Fibroblast of lung (primary cell): ENCODE results near the gene ZBTB45. TPM values are rescaled to one million over a fixed set of nuclear protein-coding genes. Genes with fewer than 3 reads are reported as not detected.

ENCODE experiments used
- DNase-seq, 2 donors: peaks; one replicate each; pipeline versions ENCODE4 v3.0.0 to v3.0.0-alpha.2; 2010; ENCODE audit warnings: low read depth in 2 of 2
- H2AFZ ChIP-seq: 2 replicates; pipeline ENCODE4 v1.5.1; 2012; ENCODE audit warnings: low read length, control low read depth, inconsistent platforms
- H3K27ac ChIP-seq: 2 replicates; pipeline ENCODE4 v1.5.1; 2011; ENCODE audit warnings: low read length, control low read depth; ENCODE audit not compliant: insufficient read depth
- H3K27me3 ChIP-seq: 2 replicates; pipeline ENCODE4 v1.5.1; 2011; ENCODE audit warnings: mild to moderate bottlenecking, low read length; ENCODE audit not compliant: control insufficient read depth, insufficient read depth
- H3K36me3 ChIP-seq: 2 replicates; pipeline ENCODE4 v1.5.1; 2011; ENCODE audit warnings: low read length; ENCODE audit not compliant: control insufficient read depth, insufficient read depth
- H3K4me1 ChIP-seq: 2 replicates; pipeline ENCODE4 v1.5.1; 2011; ENCODE audit warnings: low read length; ENCODE audit not compliant: control insufficient read depth, insufficient read depth; ENCODE audit errors: extremely low read depth
- H3K4me2 ChIP-seq: 2 replicates; pipeline ENCODE4 v1.5.1; 2011; ENCODE audit warnings: low read length, control low read depth; ENCODE audit not compliant: insufficient read depth; ENCODE audit errors: extremely low read depth
- H3K4me3 ChIP-seq, 4 experiments: fragments of 200-600 bp in 1 of 4; sonication (generic) in 1 of 4; replicated peaks in 1 of 4; 2 replicates each; pipeline ENCODE4 v1.5.1; 2011 to 2016; ENCODE audit warnings: low read length in 4 of 4, low read depth in 3 of 4, mild to moderate bottlenecking in 3 of 4, control low read depth in 2 of 4, inconsistent platforms in 1 of 4, mixed read lengths in 1 of 4; ENCODE audit not compliant: insufficient read depth in 1 of 4; ENCODE audit errors: control extremely low read depth in 1 of 4
- H3K79me2 ChIP-seq: 2 replicates; pipeline ENCODE4 v1.5.1; 2012; ENCODE audit warnings: mild to moderate bottlenecking, low read length, inconsistent platforms; ENCODE audit not compliant: control insufficient read depth, insufficient read depth
- H3K9ac ChIP-seq: 2 replicates; pipeline ENCODE4 v1.5.1; 2011; ENCODE audit warnings: mild to moderate bottlenecking, low read length, control low read depth; ENCODE audit not compliant: insufficient read depth
- H3K9me3 ChIP-seq: 2 replicates; pipeline ENCODE4 v1.5.1; 2012; ENCODE audit warnings: low read depth, low read length; ENCODE audit not compliant: control insufficient read depth, insufficient read depth
- H4K20me1 ChIP-seq: 2 replicates; pipeline ENCODE4 v1.5.1; 2011; ENCODE audit warnings: low read length; ENCODE audit not compliant: control insufficient read depth, insufficient read depth; ENCODE audit errors: extremely low read depth
- EZH2 ChIP-seq: IDR thresholded peaks from 2 replicates; pipeline ENCODE4 v1.5.1; 2012; ENCODE audit warnings: low read length, control low read depth, mild to moderate bottlenecking; ENCODE audit errors: missing control alignments
- polyA plus RNA-seq, 2 donors: library from polyadenylated mRNA; depleted of rRNA in 1 of 2; stranded (reverse) in 1 of 2; unstranded in 1 of 2; fragments of >200 nt; gene quantifications; 2 replicates each; pipeline ENCODE4 v1.2.1, GENCODE V29; 2011 to 2012; ENCODE audit warnings: missing spikeins in 1 of 2
- total RNA-seq: library from RNA; depleted of rRNA; stranded (reverse); fragments of >200 nt; gene quantifications from 2 replicates; pipeline ENCODE4 v1.2.1, GENCODE V29; 2014
- TF ChIP-seq, protein P1 (sequence below), 2 donors: IDR thresholded peaks in 1 of 2; conservative IDR thresholded peaks in 1 of 2; 1 replicate in 1 of 2; 2 replicates in 1 of 2; pipeline ENCODE4 v1.5.1; 2011 to 2012; ENCODE audit warnings: low read length in 2 of 2, control low read depth in 1 of 2, inconsistent platforms in 1 of 2, low read depth in 1 of 2, mild to moderate bottlenecking in 1 of 2

The ZBTB45 gene
- total and polyA plus RNA-seq, 2 donors (not counting 1 experiment from before 2014, with no cell fraction given), result 3.1 to 5.9 TPM

DNA sequence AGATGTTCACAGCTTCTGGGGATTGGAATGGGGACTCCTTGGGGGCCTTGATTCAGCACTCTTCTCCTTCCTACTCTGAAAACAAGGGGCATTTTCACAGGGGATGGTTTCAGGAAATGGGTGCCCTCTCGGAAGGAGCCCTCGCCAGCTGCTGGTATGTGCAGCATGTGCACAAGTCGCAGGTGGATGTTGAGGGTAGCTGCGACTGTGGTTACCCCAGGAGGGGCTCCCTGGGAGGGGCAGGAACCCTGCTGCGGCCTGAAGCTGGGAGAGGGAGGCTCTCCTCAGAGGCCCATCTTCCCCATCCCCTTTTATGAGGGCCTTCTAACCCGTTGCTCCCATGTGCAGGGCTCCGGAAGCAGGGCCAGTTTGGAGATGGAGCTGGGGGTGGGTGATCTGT, 37.2 kb downstream of the ZBTB45 start:
- no peak overlapping the region for H3K9ac ChIP-seq
- H3K27me3 ChIP-seq, result no peaks in the 10 kb centered on the region
- TF ChIP-seq, protein P1, sequence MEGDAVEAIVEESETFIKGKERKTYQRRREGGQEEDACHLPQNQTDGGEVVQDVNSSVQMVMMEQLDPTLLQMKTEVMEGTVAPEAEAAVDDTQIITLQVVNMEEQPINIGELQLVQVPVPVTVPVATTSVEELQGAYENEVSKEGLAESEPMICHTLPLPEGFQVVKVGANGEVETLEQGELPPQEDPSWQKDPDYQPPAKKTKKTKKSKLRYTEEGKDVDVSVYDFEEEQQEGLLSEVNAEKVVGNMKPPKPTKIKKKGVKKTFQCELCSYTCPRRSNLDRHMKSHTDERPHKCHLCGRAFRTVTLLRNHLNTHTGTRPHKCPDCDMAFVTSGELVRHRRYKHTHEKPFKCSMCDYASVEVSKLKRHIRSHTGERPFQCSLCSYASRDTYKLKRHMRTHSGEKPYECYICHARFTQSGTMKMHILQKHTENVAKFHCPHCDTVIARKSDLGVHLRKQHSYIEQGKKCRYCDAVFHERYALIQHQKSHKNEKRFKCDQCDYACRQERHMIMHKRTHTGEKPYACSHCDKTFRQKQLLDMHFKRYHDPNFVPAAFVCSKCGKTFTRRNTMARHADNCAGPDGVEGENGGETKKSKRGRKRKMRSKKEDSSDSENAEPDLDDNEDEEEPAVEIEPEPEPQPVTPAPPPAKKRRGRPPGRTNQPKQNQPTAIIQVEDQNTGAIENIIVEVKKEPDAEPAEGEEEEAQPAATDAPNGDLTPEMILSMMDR (conservative IDR thresholded peaks at IDR 0.05 in 1 of 2, IDR thresholded peaks at IDR 0.05 in 1 of 2; ENCODE audit: low read depth in 1 of 2, low read length in 2 of 2), result no peak
- no peak overlapping the region for H3K4me2 ChIP-seq
- DNase-seq, result no peak
- no peaks in the 10 kb centered on the region for H4K20me1 ChIP-seq
- no peak overlapping the region for H3K4me3 ChIP-seq
- no peak overlapping the region for H3K27ac ChIP-seq
- H3K4me1 ChIP-seq, result no peaks in the 10 kb centered on the region
- H2AFZ ChIP-seq, result no peak overlapping the region
- H3K36me3 ChIP-seq, result peaks cover 4% of the 10 kb centered on the region
- H3K9me3 ChIP-seq, result no peaks in the 10 kb centered on the region
- H3K79me2 ChIP-seq, result no peaks in the 10 kb centered on the region

DNA sequence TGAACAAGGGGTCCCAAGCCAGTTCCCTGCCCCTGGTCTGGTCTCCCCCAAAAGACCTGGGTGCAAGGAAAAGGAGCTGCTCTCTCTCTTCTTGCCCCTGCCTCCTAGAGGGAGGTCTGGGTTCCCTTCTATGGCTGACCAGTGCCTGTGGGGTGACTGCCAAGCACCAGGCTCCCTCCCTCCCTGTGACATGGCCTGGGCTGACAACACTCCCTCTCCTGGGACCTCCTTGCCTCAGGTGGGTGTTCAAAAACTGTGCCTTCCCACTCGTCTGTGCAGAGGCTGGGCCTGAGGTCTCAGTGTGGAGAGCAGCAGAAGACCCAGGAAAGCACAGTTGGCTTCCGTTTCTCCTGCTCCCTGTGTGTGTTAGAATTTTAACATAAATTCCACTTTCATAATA, 38.8 kb downstream of the ZBTB45 start:
- Histone ChIP-seq H3K4me3 (no peak overlapping the region), H3K27me3 (no peaks in the 10 kb centered on the region), H3K4me1 (peaks cover 8% of the 10 kb centered on the region), H3K9me3 (no peaks in the 10 kb centered on the region), H3K36me3 (peaks cover 4% of the 10 kb centered on the region), H3K4me2 (no peak overlapping the region), H2AFZ (no peak overlapping the region), H3K27ac (no peak overlapping the region), H3K79me2 (no peaks in the 10 kb centered on the region), H3K9ac (no peak overlapping the region), H4K20me1 (no peaks in the 10 kb centered on the region)
- DNase-seq, result no peak
- TF ChIP-seq, protein P1 (conservative IDR thresholded peaks at IDR 0.05 in 1 of 2, IDR thresholded peaks at IDR 0.05 in 1 of 2; ENCODE audit: low read depth in 1 of 2, low read length in 2 of 2), result no peak
- TF ChIP-seq EZH2, result no peak

DNA sequence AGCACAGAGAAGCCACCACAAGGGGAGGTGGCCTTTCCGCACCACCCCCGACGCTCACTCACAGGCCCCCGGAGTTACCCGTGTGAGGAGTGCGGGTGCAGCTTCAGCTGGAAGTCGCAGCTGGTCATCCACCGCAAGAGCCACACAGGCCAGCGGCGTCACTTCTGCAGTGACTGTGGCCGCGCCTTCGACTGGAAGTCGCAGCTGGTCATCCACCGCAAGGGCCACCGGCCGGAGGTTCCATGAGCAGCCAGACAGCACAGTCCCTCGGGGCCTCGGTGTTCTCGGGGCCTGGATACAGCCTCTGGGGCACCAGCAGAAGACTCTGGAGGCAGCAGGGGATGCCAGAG, 39.2 kb downstream of the ZBTB45 start:
- no peak for DNase-seq
- Histone ChIP-seq H3K36me3 (peaks cover 4% of the 10 kb centered on the region), H3K27me3 (no peaks in the 10 kb centered on the region), H2AFZ (no peak overlapping the region), H3K4me2 (no peak overlapping the region), H3K9ac (no peak overlapping the region), H3K4me1 (peaks cover 8% of the 10 kb centered on the region), H3K79me2 (no peaks in the 10 kb centered on the region), H3K9me3 (no peaks in the 10 kb centered on the region), H4K20me1 (no peaks in the 10 kb centered on the region), H3K4me3 (no peak overlapping the region), H3K27ac (no peak overlapping the region)
- no peak for TF ChIP-seq EZH2
- TF ChIP-seq, protein P1 (conservative IDR thresholded peaks at IDR 0.05 in 1 of 2, IDR thresholded peaks at IDR 0.05 in 1 of 2; ENCODE audit: low read depth in 1 of 2, low read length in 2 of 2), result no peak
